ENCODE results near the gene AOAH. TPM values are rescaled to one million over a fixed set of nuclear protein-coding genes. Genes with fewer than 3 reads are reported as not detected.
A peak's percentile ranks its signal among the peaks of the same experiment; 100 is the strongest.

AOAH gene
- total and polyA plus RNA-seq, 2 of the 4 experiments (the other 2 are of a cell fraction), result not detected

GRCh38 chr7:36747280-36748016, 23.2 kb upstream of the AOAH start:
- Histone ChIP-seq H4K91ac (ENCODE audit: insufficient read depth, low read depth, low read length) (no peak overlapping the region), H3K9me1 (ENCODE audit: insufficient read depth, low read length) (no peaks in the 10 kb centered on the region), H2BK5ac (ENCODE audit: low read depth, low read length, poor library complexity, severe bottlenecking) (no peak overlapping the region), H3K9ac (ENCODE audit: low read depth, low read length) (no peak overlapping the region), H3K23ac (ENCODE audit: low read depth, low read length) (no peak overlapping the region), H3K18ac (ENCODE audit: low read depth, low read length) (no peak overlapping the region), H3K56ac (ENCODE audit: extremely low read depth, insufficient read depth, low read length) (no peak overlapping the region), H3K36me3 (ENCODE audit: control insufficient read depth, insufficient read depth, low read length) (no peaks in the 10 kb centered on the region), H3K14ac (replicated peaks; ENCODE audit: low read depth, low read length) (no peak overlapping the region), H4K8ac (ENCODE audit: low read depth in 2 of 2, low read length in 2 of 2) (no peak overlapping the region), H2AK9ac (replicated peaks; ENCODE audit: low read depth, low read length, poor library complexity) (no peak overlapping the region), H2BK15ac (ENCODE audit: low read depth, low read length) (no peak overlapping the region), H2AK5ac (ENCODE audit: low read depth, low read length) (no peak overlapping the region), H3K4me1 (ENCODE audit: control insufficient read depth, insufficient read depth, low read length) (no peaks in the 10 kb centered on the region), H2BK120ac (ENCODE audit: low read depth, low read length) (no peak overlapping the region), H3K9me3 (ENCODE audit: control insufficient read depth, insufficient read depth, low read length) (no peaks in the 10 kb centered on the region), H4K5ac (ENCODE audit: low read depth, low read length) (no peak overlapping the region), H2AFZ (replicated peaks; ENCODE audit: low read length, poor library complexity) (no peak overlapping the region), H3K79me1 (ENCODE audit: low read depth in 1 of 2, low read length in 2 of 2) (no peaks in the 10 kb centered on the region), H2BK20ac (ENCODE audit: low read depth, low read length) (no peak overlapping the region), H4K20me1 (ENCODE audit: insufficient read depth, low read length) (no peaks in the 10 kb centered on the region), H3K4me3 (ENCODE audit: insufficient read depth, low read depth, low read length) (no peak overlapping the region), H3K27me3 (ENCODE audit: control insufficient read depth, insufficient read depth, low read length) (no peaks in the 10 kb centered on the region), H3K27ac (ENCODE audit: insufficient read depth, low read length) (no peak overlapping the region), H3K4me2 (ENCODE audit: low read depth, low read length) (no peak overlapping the region), H3K4ac (ENCODE audit: low read depth, low read length) (no peak overlapping the region)
- WGBS, 2 experiments (ENCODE audit: extremely low coverage in 2 of 2, insufficient read length in 1 of 2), result no CpG with 5 or more reads among the region's 4 CpGs
- POLR2A ChIA-PET (ENCODE audit: unreplicated experiment), result no interaction called here
- no peak for ATAC-seq (ENCODE audit: low read depth)
- intact Hi-C loops (cut with micrococcal nuclease) (no loop called here), in situ Hi-C loops (cut with MboI; ENCODE audit: low sequenced_read_pairs) (no loop called here), dilution Hi-C loops (cut with HindIII; ENCODE audit: low sequenced_read_pairs, unreplicated experiment) (no loop called here)
- peak; percentile 4 for DNase-seq
- no peak for TF ChIP-seq RAD21 (IDR thresholded peaks at IDR 0.05; ENCODE audit: low read length)
- no peak for TF ChIP-seq CHD1 (IDR thresholded peaks at IDR 0.05; ENCODE audit: low read depth, low read length)
- TF ChIP-seq POLR2A (IDR thresholded peaks at IDR 0.05; ENCODE audit: low read depth, low read length), result no peak
- TF ChIP-seq CTCF (conservative IDR thresholded peaks at IDR 0.05; ENCODE audit: low read depth, low read length), result no peak
- TF ChIP-seq SMC3 (IDR thresholded peaks at IDR 0.05; ENCODE audit: low read depth, low read length), result no peak
- no peak for TF ChIP-seq FOS (IDR thresholded peaks at IDR 0.05; ENCODE audit: low read depth, low read length)
- no peak for TF ChIP-seq RFX5 (IDR thresholded peaks at IDR 0.05; ENCODE audit: low read depth, low read length)
- no peak for TF ChIP-seq MAFK (IDR thresholded peaks at IDR 0.05; ENCODE audit: low read depth, low read length)
- TF ChIP-seq BHLHE40 (IDR thresholded peaks at IDR 0.05; ENCODE audit: low read depth, low read length), result no peak
- TF ChIP-seq CEBPB (IDR thresholded peaks at IDR 0.05; ENCODE audit: low read depth, low read length), result no peak
- TF ChIP-seq ELK1 (IDR thresholded peaks at IDR 0.05; ENCODE audit: borderline replicate concordance, low read depth, low read length), result no peak
- TF ChIP-seq MXI1 (IDR thresholded peaks at IDR 0.05; ENCODE audit: borderline replicate concordance, low read depth, low read length), result no peak
- no peak for TF ChIP-seq NFE2L2 (IDR thresholded peaks at IDR 0.05; ENCODE audit: low read depth, low read length)
- TF ChIP-seq USF2 (IDR thresholded peaks at IDR 0.05; ENCODE audit: low read depth, low read length), result no peak
- no TSS peak for BruUV-seq (replicated peaks)
- CTCF ChIA-PET, result no interaction called here

Data from IMR-90 (cell line).